ENCODE measurements around the gene MYT1. TPM values are rescaled to one million over a fixed set of nuclear protein-coding genes. Genes with fewer than 3 reads are reported as not detected.

The MYT1 gene
- total and polyA plus RNA-seq, 2 of the 13 experiments (the other 11 are each of a cell fraction or from before 2014, with no cell fraction given) = 0.58 to 2.5 TPM

- FAIRE-seq = no peak
- Histone ChIP-seq H3K9ac (ENCODE audit: insufficient read depth, low read depth, low read length) (no peak overlapping the region), H3K36me3 (replicated peaks in 1 of 2; ENCODE audit: control insufficient read depth in 1 of 2, insufficient read depth in 2 of 2, low read length in 2 of 2) (0 out of 5 replicates have a peak, but pooled peaks cover 0 to 2% of the 10 kb centered on the region in 2 experiments), H3K4me2 (ENCODE audit: low read depth, low read length) (no peak overlapping the region), H3K4me1 (ENCODE audit: insufficient read depth, low read length) (no peaks in the 10 kb centered on the region), H2AFZ (ENCODE audit: low read length) (no peak overlapping the region), H4K20me1 (ENCODE audit: insufficient read depth, low read length) (no peaks in the 10 kb centered on the region), H3K9me3 (ENCODE audit: low read length) (peaks cover 10% of the 10 kb centered on the region), H3K4me3 (replicated peaks in 1 of 3; ENCODE audit: insufficient read depth in 1 of 3, low read depth in 2 of 3, low read length in 3 of 3) (no peak overlapping the region), H3K79me2 (ENCODE audit: insufficient read depth, low read length) (no peaks in the 10 kb centered on the region), H3K27ac (ENCODE audit: extremely low read length, insufficient read depth, low read length) (no peak overlapping the region), H3K27me3 (ENCODE audit: control insufficient read depth in 1 of 2, insufficient read depth in 2 of 2, low read length in 2 of 2) (no peaks in the 10 kb centered on the region)
- 46% methylated on average over 3 of the region's 3 CpGs for WGBS (ENCODE audit: low lambda C conversion rate)
- CTCF ChIA-PET (ENCODE audit: low intra/inter-chr PET ratio, low total read pairs) = no interaction called here
- no TSS peak for BruUV-seq (replicated peaks)
- no peak for DNase-seq (ENCODE audit: low spot score)
- in situ Hi-C loops (cut with HindIII; ENCODE audit: extremely low pct_ligation_motif_present, low pct_unique_long_range_greater_than_20kb) = no loop called here
- ATAC-seq = peak; percentile 13; the same call in 2 of the 3 replicates
- intact Hi-C loops (cut with micrococcal nuclease; ENCODE audit: unreplicated experiment) = no loop called here
- POLR2A ChIA-PET = interaction anchor here (1.4 kb wide), 1 partner anchor 24 kb away, joined by 3 read pairs; no protein-coding TSS in a partner anchor
- TF ChIP-seq ZNF232 (CRISPR knock-in tag; IDR thresholded peaks at IDR 0.05; ENCODE audit: borderline replicate concordance) (no peak), ZNF234 (CRISPR knock-in tag; conservative IDR thresholded peaks at IDR 0.05) (no peak), PHF21A (CRISPR knock-in tag; IDR thresholded peaks at IDR 0.05) (no peak), ZZZ3 (CRISPR knock-in tag; IDR thresholded peaks at IDR 0.05; ENCODE audit: borderline replicate concordance) (no peak)
Measured at GRCh38 chr20:64280460-64280843, 116.2 kb downstream of the MYT1 start.

DNA sequence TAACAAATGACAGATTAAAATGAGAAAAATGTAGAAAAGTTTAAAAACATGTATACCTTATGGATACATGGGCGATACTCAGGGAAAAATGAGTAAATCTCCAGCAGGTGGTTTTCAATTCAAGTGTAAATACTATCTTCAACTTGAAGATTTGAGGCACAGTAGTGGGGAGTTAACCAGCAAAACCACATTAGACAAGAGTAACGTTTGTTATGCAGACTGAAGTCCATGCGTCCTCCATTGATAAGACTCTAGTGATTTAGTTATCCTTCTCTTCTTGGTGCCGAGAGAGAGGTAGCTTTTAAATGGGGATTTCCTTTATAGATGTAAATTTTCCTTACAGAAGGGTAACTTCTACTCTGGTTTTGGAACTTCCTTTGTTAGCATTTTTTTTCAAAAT is 119.4 kb downstream of the MYT1 start:
- H3K4me2 ChIP-seq (ENCODE audit: low read depth, low read length) = no peak overlapping the region
- H3K27ac ChIP-seq (ENCODE audit: extremely low read length, insufficient read depth, low read length) = no peak overlapping the region
- no peak overlapping the region for H2AFZ ChIP-seq (ENCODE audit: low read length)
- H3K79me2 ChIP-seq (ENCODE audit: insufficient read depth, low read length) = no peaks in the 10 kb centered on the region
- intact Hi-C loops (cut with micrococcal nuclease; ENCODE audit: unreplicated experiment) = no loop called here
- ATAC-seq = no peak
- no peak overlapping the region for H3K9ac ChIP-seq (ENCODE audit: insufficient read depth, low read depth, low read length)
- in situ Hi-C loops (cut with HindIII; ENCODE audit: extremely low pct_ligation_motif_present, low pct_unique_long_range_greater_than_20kb) = no loop called here
- no peaks in the 10 kb centered on the region for H3K36me3 ChIP-seq (replicated peaks in 1 of 2; ENCODE audit: control insufficient read depth in 1 of 2, insufficient read depth in 2 of 2, low read length in 2 of 2)
- TF ChIP-seq SRSF9 (IDR thresholded peaks at IDR 0.05; ENCODE audit: borderline replicate concordance, insufficient read depth, low read depth, low read length, poor library complexity, severe bottlenecking) (no peak), POGK (CRISPR knock-in tag; conservative IDR thresholded peaks at IDR 0.05) (no peak), ZNF431 (CRISPR knock-in tag; IDR thresholded peaks at IDR 0.05; ENCODE audit: borderline replicate concordance, low read depth) (no peak)
- ChIA-PET POLR2A (no interaction called here), CTCF (ENCODE audit: low intra/inter-chr PET ratio, low total read pairs) (interaction anchor here (3.2 kb wide), 1 partner anchor 60 kb away, joined by 34 read pairs; no protein-coding TSS in a partner anchor)
- no TSS peak for BruUV-seq (replicated peaks)
- no peaks in the 10 kb centered on the region for H3K27me3 ChIP-seq (ENCODE audit: control insufficient read depth in 1 of 2, insufficient read depth in 2 of 2, low read length in 2 of 2)
- peaks cover 23% of the 10 kb centered on the region for H3K9me3 ChIP-seq (ENCODE audit: low read length)
- WGBS (ENCODE audit: low lambda C conversion rate) = 34% methylated on average over 4 of the region's 4 CpGs
- DNase-seq (ENCODE audit: low spot score) = no peak
- H3K4me3 ChIP-seq (replicated peaks in 1 of 3; ENCODE audit: insufficient read depth in 1 of 3, low read depth in 2 of 3, low read length in 3 of 3) = no peak overlapping the region
- FAIRE-seq = no peak
- H4K20me1 ChIP-seq (ENCODE audit: insufficient read depth, low read length) = no peaks in the 10 kb centered on the region
- no peaks in the 10 kb centered on the region for H3K4me1 ChIP-seq (ENCODE audit: insufficient read depth, low read length)

Data from HepG2 (cell line).